Superior temporal gyrus (tissue), 1 donor: ENCODE data around the gene STXBP5L.
"Not testable (repeated sequence)": the region's sequence is repeated elsewhere in the genome, so short reads cannot be mapped to it uniquely, and the experiment has no call there.

ENCODE experiments used
- DNase-seq: peaks from one replicate; pipeline ENCODE4 v3.0.0-alpha.2; 2016; ENCODE audit errors: extremely low spot score

Gene STXBP5L

DNA sequence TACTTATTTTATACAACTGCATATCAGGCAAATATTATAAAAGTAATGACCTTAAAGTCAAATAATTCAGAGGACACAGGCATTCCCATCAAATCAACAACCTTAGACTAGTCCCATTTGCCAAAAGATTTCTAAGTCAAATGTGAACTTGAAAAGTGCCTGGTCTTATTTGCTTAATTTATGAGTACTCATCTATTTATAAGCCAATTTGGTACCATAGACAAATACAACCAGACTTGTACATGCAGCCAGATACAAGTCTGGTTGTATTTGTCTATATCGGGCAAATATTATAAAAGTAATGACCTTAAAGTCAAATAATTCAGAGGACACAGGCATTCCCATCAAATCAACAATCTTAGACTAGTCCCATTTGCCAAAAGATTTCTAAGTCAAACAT, 322.2 kb downstream of the STXBP5L start:
- DNase-seq: not testable (repeated sequence)

DNA sequence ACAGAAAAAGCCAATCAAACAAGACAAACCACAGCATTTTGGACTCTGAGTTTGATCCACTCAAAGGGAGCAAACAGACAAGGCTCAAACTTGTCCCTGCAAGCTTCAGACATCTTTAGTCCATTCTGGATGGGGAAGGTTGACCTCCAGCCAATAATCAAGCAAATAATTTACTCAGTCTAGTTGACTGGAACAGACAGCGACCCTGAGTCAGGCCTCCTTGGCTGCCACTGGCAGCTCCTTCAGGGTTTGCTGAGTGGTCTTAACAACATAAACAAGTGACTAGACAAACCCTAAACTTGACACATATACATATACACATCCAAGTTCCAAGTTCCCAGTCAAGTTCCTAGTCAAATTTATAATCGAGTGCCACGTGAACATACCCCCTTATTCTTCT, 323.9 kb downstream of the STXBP5L start:
- no peak for DNase-seq

DNA sequence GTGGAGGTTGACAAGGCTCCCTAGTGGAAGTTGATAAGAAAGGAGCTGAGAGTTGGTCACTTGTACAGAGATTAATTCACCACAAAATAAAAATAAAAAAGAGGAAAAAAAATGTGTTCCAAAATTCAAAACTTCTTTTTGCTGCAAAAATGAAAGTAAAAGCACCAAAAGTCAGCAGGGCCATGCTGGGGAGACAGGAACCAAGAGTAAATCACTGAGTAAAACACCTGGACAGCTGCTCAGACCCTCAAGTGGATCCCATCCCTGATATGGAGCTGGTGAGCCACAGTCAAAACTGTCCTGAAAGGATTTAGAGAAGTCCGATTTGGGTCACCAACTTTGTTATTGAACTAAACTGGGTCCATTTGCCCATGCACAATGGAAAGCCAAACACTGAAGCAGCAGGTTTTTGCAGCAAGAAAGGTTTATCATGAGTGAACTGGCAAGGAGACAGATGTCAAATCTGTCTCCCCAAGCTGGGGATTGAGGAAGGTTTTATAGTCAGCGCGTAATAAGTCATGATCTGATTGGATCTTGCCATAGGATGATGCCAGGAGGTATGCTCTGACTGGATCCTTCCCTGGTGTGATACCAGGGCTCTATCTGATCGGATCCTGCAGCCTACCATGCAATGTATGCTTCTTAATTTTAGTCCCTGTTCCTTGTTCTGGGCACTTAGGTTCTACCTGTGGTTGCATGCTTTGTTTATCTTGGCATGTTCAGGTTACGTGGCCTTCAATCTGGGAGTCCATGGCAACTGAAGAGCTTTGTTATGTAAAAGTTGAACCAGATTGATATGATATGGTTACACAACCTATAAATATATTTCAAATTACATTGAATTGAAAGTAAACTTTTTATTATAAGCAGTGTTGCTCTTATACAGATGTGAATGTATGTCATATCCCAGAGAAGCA, 324.6 kb downstream of the STXBP5L start:
- DNase-seq: no peak

DNA sequence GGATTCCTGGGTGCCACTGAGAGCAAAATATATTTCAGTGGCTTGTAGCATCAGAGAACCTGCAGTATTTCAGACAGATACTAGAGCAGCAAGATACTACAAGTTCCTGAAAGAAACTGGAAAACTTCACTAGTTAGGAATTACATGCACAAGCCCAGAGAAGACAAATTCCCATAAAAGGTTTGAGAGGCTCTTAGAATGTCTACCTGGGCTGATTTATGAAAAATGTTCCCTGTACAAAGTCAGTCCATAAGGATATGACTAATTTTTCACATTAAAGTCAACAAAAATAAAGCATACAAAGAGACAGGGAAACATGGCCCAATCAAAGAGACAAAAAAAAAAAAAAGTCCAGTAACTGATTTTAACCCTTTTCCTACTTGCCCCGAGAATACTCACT, 335.2 kb downstream of the STXBP5L start:
- no peak for DNase-seq

DNA sequence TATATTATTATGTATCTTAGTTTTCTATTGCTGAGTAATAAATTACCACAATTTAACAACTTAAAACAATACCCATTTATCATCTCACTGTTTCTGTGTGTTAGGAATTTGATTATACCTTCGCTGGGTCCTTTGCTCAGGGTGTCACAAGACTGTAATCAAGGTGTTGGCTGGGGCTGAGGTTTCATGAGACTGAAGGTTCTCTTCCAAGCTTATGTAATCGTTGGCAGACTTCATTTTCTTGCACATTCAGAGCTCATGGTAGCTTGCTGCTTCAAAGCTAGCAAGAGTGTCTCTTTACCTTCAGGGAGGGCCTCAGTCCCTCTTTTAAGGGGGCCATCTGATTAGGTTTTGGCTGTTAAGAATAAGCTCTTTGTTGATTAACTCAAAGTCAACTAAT, 344.7 kb downstream of the STXBP5L start:
- no peak for DNase-seq

DNA sequence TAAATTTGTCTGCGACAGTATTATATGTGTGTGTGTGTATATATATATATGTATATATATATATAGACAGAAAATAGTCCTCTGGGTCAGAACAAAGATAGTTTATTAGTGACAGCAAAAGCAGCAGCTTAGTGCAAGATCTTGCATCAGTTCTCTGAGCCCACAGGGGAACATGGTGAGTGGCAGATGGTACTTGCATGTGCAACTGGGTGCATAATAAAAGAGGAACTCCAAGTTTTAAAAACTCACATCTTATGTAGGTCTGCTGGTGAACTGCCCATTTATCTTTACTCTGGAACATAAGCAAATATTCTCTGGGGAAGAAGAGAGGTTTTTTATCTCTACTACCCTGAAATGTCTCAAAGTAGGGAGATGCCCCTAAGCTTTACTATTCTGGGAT, 361.4 kb downstream of the STXBP5L start:
- DNase-seq: peak; percentile 39

DNA sequence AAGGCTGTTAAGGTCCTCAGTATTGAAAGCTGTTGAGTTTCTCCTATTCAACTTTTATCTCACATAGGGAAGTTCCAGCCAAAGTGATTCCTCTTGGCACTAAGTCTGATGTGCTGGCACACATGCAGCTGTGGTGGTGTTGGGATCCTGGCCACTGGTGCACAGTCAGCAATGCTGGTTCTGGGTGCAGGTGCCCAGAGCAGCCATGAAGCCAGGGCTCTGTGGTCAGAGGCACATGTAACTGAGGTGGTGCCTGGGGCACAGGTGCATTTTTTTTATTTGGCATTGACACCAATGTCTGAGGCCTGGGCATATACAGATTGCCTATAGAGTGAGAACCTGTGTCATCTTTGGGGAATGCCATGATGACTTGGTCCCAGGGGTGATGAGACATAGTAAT, 366.4 kb downstream of the STXBP5L start:
- DNase-seq: no peak

DNA sequence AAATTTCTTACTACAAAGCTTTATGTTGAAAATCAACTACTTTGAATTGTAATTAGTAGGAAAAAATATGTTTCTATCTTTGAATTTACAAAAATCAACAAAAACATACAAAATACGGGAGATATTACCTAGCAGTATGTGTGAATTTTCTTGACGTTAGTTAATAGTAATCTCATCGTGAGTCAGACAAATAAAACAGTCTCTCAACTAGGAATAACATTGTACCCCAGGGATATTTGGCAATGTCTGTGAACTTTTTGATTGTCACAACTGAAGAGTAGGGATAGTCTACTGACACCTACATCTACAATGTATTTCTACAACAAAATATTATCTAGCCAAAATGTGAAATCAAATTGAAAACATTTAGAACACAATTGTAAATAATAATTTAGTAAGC, 387.4 kb downstream of the STXBP5L start:
- DNase-seq: no peak

DNA sequence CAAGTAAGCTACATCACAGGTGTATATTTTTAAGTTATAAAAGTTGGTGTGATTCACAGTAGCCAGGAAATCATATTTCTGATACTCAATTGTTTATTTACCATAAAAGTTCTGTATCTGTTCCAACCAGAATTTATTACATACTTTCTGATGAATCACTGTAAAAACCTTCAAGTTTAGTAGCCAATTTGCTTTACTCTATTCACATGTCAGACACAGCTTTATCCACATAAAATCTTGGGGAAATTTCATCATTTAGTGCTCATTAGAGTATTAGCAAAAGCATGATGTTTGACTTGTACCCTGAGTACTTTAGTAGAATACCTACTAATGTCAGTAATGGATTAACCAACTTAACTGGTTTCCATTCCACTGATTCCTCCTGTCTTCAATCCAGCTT, 388.0 kb downstream of the STXBP5L start:
- no peak for DNase-seq

DNA sequence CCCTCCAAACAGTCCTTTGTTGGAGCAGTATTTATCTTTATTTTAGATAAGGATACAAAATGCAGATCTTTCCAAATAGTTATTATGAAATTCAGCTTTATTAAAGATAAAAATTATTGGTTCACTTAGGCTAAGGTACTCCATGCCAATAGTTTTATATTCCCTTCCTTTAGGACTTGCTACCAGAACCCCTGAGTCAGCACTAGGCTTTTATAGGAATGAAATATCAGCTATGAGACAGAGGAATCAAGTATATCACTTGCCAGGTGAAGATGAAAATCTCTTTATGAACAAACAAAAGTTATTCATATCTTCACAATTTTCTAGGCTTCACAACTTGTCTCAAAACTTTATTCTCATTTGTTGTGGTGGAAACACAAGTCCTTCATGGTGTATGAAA, 416.3 kb downstream of the STXBP5L start:
- DNase-seq: no peak

DNA sequence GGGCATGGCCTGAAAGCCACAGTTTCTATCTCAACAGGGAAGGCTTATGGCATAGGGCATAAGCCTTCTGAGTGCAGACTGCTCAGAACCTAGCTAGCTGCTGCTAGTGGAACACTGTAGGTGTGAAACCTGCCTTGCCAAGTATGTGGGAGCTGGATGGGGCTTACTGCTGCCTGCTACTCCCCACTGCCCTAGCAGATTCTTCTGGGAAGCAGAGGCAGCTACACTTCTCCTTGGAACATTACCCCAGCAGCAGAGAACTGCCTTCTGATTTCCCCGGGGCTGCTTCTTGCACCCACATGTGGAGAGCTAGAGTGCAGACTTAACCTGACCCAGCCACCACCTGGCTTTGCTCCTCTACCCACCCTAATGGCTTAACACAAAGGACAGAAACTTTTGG, 422.1 kb downstream of the STXBP5L start:
- DNase-seq: peak; percentile 24

DNA sequence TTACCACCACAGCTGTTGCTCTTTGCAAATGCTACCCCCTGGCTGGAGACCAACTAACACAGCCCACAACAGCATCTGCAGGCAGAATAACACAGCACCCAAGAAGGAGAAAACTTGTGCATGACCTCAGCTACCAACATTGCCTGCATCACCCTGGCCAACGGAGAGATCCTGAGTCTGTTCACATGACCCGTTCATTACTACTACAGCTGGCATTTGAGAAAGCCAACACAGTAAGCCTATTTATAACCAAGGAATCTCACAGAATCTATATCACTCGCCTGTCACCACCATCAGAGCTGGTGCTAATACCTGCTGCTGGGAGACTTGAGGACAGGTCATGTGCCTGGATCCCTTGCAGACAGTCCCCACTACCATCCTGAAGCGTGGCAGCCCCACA, 422.6 kb downstream of the STXBP5L start:
- no peak for DNase-seq

DNA sequence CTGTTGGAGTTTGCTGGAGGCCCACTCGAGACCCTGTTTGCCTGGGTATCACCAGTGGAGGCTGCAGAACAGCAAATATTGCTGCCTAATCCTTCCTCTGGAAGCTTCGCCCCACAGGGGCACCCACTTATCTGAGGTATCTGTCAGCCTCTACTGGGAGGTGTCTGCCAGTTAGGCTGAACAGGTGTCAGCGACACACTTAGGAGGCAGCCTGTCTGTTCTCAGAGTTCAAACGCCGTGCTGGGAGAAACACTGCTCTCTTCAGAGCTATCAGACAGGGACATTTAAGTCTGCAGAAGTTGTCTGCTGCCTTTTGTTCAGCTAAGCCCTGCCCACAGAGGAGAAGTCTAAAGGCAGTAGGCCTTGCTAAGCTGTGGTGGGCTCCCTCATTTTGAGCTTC, 448.0 kb downstream of the STXBP5L start:
- not testable (repeated sequence) for DNase-seq

DNA sequence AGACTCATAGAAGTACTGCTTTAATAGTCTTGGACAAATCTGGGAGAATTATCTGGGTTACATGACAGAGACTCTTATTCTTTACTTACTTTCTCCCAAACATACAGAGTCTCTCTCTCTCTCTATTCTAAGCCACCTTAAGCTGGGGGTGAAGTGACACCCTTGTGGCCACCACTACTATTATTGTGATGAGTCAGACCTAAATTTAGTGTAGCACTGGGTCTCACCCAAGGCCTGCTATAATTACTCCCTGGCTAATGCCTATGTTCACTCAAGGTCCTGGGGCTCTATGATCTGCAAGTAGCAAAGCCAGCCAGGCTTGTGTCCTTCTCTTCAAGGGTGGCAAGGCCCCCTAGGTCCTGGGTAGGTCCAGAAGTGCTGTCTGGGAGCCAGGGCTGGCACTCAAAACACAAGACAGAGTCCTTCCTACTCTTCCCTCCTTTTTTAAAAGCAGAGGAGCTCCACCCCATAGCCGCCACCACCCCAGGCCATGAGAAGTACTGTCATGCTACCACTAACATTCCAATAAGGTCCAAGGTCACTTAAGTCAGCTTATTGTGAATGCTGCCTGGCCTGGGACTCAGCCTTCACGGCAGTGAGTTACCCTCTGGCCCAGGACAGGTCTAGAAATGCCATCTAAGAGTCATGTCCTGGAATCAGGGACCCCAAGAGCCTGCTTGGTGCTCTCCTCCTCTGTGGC, 454.2 kb downstream of the STXBP5L start:
- no peak for DNase-seq

DNA sequence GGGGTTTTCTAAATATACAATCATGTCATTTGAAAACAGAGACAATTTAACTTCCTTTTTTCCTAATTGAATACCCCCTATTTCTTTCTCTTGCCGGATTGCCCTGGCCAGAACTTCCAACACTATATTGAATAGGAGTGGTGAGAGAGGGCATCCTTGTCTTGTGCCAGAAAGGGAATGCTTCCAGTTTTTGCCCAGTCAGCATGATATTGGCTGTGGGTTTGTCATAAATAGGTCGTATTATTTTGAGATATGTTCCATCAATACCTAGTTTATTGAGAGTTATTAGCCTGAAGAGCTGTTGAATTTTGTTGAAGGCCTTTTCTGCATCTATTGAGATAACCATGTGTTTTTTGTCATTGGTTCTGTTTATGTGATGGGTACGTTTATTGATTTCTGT, 480.3 kb downstream of the STXBP5L start:
- DNase-seq: not testable (repeated sequence)

DNA sequence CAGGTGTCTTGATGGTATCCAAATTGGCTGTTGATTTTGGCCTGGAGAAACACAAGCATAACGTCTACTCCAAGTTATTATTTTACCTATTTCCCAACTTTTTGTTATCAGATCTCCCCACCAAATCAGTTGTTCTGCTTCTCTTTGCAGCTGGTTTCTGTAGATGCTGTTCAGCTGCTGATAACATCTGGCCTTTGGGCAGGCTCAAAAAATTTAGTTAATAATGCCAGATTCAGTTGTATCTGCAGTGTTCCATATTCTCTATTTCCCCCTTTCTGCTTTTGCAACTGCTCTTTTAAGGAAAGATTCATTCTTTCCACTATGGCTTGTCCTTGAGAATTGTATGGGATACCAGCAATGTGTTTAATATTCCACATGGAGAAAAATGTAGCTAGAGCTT, 488.0 kb downstream of the STXBP5L start:
- not testable (repeated sequence) for DNase-seq

DNA sequence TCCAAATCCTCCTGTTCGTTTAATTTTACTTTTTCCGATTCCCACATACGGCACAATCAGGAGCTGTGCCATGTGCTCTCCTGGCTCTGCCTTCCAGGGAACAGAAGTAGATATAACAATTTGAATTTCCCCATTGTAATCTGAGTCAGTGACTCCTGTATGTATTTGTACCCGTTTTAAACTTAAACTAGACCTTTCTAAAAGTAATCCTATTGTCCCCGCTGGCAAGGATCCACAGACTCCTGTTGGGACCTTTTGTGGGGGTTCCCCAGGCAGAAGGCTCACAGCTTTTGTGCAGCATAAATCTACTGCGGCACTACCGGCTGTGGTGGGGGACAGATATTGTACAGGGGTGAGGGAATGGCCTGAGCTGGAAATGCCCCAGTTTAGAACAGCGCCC, 490.0 kb downstream of the STXBP5L start:
- DNase-seq: not testable (repeated sequence)

DNA sequence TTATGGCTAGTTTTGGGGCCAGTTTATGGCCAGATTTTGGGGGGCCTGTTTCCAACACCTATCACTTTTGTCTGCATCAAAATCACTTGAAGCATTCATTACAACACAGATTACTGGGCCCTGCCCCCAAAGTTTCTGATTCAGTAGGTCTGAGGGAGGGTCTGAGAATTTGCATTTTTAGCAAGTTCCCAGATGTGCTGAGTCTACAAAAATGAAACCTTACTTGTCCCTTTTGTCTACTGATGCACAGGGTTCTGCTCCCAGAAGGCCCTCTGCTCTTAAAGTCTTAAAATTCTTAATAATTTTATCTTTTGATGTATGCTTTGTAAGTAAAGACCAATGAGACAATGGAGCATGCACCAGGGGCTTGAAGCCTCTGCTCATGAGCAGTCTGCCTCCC, 491.8 kb downstream of the STXBP5L start:
- DNase-seq: no peak

DNA sequence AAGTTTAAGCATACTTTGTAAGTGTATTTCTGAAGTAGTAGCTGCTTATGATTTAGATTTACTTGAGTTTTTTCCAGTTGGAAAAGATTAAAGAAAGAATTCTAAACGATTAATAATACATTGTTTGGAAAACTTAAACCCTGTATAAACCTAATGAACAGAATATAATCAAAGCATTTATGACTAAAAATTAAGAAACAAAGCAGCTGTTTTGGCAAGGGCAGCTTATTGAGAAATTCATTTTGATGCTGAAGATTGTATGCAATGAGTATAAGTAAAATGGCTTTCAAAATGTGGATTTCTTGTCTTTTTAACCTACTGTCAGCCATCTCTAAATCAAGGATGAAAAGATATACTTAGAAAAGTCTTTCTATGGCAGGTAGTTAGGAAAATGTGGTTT, 497.6 kb downstream of the STXBP5L start:
- DNase-seq: no peak

DNA sequence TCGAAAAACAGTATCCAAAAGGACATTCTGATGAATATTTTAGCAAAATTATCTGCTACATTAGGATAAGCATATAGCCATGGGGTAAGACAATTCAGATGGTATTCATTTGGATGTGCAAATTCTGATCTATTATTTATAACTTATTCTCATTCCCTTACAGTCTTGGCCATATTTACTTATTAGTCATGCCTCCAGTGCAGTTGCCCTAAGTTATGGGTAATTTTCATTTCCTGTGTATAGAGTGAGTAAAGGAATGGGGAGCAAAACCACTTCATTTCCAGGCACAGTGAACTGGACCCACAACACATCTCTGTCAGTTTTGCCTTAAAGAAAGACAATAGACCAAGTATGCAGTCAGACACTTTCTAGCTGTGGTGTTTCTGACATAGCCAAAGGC, 503.5 kb downstream of the STXBP5L start:
- no peak for DNase-seq

DNA sequence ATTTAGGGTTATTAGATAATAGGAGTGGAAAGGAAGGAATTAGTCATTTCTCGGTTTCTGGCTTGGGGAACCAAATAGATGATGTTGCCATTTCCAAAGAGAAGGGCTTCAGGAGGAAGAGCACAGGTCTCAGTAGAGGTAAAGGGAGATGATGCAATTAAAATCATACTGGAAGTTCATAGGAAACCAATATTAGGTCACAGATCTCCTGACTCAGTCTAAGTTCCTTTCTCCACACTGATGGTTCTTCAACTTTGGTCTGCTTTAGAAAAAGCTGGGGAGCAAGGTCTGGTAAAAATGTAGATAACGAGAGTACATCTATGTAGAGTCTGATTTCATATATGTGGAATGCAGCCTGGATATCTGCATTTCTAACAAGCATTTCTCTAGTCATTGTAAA, 506.9 kb downstream of the STXBP5L start:
- no peak for DNase-seq

DNA sequence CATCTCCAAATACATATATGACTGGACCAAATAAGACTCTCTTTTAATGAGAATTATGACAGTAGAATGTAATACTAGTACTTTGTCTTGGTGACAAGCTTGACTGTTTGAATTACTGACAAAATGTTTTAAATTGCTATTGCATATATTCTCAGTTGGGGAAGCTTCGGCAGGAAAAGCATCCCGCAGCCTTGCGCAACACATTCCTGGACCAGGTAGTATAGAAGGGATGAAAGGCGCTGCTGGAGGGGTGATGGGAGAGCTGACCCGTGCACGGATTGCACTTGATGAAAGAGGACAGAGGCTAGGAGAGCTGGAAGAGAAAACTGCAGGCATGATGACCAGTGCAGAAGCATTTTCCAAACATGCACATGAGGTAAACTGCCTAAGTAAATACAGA, 510.2 kb downstream of the STXBP5L start:
- DNase-seq: no peak

DNA sequence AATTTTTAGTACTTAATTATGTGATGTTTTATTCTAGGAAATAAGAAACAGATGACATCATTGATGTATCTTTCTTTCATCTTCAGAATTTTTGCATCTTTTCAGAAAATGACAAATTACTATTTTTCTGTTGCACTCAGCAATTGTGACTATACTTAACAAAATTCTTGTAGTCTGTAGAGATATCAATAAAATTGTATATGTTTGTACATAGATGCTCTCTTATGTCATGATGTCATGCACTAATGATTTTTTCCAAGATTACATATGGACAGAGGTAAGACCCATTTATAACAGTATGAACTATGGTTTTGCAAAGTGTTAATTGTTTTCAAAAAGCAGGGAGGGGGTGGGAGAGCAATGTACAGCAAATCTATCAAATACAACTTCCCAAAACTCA, 516.5 kb downstream of the STXBP5L start:
- no peak for DNase-seq
